GM19468 (cell line): Measurements from ENCODE around the gene XRCC1.
"Not testable (repeated sequence)": the region's sequence is repeated elsewhere in the genome, so short reads cannot be mapped to it uniquely, and the experiment has no call there.

Experiments
- ATAC-seq: cut with Tn5 transposase; IDR thresholded peaks from one replicate; pipeline ENCODE4 v1.9.1; 2021; ENCODE audit warnings: mild to moderate bottlenecking, moderate library complexity, moderate number of reproducible peaks; ENCODE audit not compliant: unreplicated experiment; ENCODE audit errors: extremely low read depth

The XRCC1 gene

GRCh38 chr19:43525836-43526771, 49.2 kb downstream of the XRCC1 start:
- no peak for ATAC-seq

DNA sequence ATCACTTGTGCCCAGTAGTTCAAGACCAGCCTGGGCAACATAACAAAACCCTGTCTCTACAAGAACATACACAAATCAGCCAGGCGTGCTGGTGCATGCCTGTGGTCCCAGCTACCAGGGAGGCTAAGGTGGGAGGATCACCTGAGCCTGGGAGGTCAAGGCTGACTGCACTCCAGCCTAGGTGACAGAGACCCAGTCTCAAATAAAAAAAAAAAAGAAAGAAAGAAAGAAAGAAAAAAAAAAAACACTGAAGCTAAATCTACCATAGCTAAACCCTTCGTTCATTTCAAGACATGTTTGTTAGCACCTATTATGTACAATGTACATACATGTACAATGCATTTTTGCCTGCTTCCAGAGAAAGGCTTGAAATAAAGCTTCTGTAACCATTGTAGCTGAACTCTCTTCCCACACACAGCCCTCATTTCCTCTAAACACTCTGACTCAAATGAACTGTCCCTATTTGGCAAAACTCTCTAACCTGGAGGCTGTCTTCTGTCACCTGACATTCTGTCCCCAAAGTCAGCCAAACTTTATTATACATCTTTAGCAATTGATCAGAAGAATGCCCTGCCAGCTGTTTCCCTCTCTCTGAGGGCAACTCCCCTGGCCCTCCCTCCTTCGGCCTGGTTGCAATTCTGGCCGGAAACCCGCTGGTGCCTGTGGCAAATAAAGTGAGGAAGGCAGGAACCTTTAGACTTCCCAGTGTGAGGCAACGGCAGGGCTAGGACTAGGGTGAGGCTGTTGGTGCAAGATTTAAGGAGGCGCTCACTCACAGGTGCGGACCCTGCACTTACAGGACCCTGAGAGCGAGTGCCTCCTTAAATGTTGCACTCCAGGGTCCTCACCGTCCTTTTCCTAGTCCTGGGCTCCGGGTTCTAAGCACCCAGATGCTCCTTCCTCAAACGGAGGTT, 50.1 kb downstream of the XRCC1 start:
- ATAC-seq: no peak

GRCh38 chr19:43523696-43524095, 51.6 kb downstream of the XRCC1 start:
- not testable (repeated sequence) for ATAC-seq

DNA sequence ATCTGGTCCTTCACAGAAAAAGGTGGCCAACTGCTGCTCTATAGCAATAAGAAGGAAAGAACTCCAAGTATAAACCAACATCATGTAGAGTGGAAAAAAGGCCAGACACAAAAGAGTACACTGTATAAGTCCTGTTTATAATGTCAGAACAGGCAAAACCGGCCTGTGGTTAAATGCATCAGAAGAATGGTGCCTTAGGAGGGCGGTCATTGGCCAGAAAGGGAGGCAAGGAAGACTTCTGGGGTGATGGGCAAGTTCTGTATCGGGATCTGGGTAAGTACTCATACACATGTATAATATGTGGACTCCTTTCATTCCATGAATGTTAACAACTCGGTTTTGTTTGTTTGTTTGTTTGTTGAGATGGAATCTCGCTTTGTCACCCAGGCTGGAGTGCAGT, 52.4 kb downstream of the XRCC1 start:
- no peak for ATAC-seq

GRCh38 chr19:43519436-43520088, 55.8 kb downstream of the XRCC1 start:
- no peak for ATAC-seq

DNA sequence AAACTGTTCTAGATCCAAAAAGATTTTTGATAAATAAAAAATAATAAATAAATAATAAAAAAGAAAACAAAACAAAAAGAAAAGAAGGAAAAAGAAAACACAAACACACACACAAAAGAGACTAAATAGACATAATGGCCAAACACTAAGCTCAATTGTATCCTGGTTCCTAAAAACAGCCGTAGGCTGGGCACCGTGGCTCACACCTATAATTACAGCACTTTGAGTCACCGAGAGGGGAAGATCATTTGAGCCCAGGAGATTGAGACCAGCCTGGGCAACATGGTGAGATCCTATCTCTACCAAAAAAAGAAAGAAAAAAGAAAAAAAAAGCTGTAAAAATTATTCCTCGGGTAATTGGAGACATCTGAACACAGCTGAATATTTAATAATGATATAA, 57.3 kb downstream of the XRCC1 start:
- ATAC-seq: no peak

DNA sequence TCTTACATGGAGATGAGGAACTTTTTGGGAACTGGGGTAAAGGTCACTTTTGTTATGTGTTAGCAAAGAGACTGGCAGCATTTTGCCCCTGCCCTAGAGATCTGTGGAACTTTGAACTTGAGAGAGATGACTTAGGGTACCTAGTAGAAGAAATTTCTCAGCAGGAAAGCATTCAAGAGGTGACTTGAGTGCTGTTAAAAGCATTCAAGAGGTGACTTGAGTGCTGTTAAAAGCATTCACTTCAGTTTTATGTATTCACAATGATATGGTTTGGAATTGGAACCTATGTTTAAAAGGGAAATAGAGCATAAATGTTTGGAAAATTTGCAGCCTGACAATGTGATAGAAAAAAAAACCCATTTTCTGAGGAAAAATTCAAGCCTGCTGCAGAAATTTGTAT, 62.9 kb downstream of the XRCC1 start:
- ATAC-seq: not testable (repeated sequence)

DNA sequence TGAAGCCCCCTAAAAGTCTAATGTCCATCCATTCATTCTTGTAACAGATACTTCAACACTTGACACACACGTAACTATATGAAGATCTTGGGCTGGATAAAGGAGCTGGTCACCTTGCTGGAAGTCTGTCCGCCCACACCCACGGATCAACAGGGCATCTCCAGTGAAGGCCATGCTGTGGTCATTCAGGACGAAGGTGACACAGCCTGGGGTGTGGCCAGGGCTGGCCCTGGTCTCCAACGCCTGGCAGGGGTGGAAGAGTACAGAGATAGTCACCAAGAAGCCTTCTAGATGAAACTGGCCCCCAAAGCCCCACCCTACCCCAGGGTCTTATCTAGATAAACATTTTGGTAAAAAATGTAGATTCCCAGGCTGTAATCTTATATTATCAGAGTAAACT, 64.0 kb downstream of the XRCC1 start:
- ATAC-seq: no peak

- no peak for ATAC-seq
Observed at GRCh38 chr19:43510713-43511112, 64.6 kb downstream of the XRCC1 start.

GRCh38 chr19:43507880-43508279, 67.4 kb downstream of the XRCC1 start:
- ATAC-seq: no peak

DNA sequence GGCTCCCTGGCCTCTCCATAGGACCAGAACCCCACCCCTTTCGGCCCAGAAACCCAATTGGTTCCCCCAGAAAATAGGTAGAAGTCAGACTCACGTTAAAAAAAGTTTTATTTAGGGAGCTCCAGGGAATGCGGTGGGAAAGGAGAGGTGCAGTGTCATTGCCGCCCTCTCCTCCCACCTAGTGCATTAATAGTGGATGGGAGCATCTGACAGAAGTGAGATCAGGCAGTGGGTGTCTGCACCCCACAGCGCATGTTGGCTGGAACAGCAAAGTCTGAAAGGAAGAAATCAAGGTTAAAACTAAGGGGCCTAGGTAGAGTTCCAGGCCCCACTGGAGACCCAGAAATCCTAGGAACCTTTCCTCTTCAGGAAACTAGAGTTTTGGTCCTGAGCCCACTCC, 68.7 kb downstream of the XRCC1 start:
- no peak for ATAC-seq

DNA sequence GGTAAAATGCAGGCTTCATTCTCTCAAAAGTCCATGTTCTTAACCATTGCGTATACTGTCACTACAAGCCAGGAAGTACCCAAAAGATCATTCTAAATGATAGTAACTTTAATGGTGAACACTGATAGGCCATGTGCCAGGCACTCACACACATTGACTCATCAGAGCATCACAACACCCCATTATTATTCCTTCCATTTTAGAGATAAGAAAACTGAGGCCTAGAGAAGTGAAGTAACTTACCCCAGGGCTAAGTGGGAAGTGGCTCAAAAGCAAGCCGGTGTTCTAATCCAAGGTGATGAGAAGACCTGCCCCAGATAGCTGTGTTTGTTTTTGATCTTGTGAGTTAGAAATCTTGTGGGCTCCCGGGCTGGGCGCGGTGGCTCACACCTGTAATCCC, 69.4 kb downstream of the XRCC1 start:
- ATAC-seq: no peak

DNA sequence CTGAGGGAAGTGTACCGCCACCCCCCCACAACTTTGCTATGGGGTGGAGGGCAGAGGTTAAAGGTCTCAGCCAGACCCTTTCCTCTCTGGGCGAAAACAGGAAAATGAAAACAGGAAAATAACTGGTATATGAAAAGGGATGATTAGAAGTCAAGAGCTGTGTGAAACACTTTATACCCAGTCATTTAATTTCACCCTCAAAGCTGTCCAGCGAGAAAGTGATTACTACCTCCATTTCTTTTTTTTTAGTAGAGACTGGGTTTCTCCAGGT, 70.2 kb downstream of the XRCC1 start:
- ATAC-seq: no peak

GRCh38 chr19:43504426-43505185, 70.7 kb downstream of the XRCC1 start, which contains the start of gene PHLDB3:
PHLDB3 (minus strand) TSS chr19:43504746; CDS start chr19:43504118, 628 bp downstream.
- ATAC-seq: no peak

DNA sequence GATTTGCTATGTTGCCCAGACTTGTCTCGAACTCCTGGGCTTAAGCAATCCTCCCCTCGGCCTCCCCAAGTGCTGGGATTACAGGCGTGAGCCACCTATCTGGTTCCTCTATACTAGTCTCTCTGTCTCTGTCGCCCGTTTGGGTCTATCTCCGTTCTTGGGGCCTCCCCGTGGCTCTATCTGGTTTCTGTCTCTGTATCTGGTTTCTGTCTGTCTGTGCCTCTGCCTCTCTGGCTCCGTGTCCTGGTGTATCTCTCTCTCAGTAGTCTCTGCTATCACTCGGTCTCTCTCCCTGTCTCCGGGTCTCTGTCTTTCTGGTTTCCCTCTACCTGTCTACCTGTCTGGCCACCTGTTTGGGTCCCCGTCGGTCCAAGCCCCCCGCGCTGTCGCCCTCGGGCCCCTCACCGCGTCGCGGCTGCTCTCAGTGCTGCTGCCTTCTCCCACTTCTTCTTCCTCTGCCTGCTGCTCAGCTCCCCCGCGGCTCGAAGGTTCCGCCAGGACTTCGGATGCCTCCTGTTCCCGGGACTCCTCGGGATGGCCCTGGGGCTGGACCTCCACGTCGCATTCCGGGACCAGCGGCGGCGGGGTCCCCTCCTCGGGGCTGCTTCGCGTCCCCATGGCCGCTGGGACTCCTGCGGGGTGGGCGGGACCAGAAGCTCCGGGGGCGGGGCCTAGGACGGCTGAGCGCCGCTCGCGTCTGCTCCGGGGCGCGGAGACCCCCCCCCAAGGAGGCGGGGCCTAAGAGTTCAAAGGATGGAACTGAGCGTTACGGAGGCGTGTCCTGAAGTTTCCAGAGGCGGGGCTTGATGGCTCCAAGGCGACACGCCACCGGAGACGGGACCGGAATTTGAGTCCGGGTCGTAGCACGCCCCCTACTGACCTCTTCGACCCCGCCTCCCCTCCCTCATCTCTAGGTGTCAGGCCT, 71.6 kb downstream of the XRCC1 start:
- peak; percentile 64 for ATAC-seq

- ATAC-seq: no peak
Observed at GRCh38 chr19:43502419-43502976, 72.8 kb downstream of the XRCC1 start.

DNA sequence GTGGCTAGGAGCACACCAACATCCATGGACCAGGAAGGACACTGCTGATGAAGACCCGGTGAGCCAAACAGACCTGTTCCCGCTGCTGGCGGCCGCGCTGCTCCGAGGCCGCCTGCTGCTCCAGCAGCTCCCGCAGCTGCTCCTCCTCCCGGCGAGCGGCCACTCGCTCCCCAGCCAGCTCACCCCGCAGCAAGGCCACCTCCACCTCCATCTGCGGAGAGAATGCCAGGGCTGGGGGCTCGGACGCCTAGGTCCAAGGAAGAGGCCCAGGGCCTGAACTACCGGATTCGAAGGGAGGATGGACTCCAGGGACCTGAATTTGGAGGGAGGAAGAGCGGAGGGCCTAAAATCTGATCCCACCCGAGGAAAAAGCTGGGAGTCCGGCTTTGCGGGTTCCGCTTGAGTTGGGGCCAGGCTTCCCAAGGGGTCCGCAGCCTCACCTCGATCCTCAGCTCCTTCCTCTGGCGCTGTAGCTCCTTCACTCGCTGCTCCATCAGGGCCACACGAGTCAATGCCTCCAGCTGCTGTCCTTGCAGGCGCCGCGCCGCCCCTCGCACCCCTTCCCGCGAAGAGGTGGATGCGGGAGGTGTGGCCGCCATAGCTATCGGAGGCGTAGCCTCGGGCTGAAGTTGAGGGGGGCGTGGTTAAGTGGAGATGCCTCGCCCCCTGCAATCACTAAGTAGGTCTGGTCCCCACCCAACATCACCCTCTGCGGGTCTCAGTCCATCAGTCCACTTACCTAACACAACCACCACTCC, 73.5 kb downstream of the XRCC1 start:
- ATAC-seq: no peak

DNA sequence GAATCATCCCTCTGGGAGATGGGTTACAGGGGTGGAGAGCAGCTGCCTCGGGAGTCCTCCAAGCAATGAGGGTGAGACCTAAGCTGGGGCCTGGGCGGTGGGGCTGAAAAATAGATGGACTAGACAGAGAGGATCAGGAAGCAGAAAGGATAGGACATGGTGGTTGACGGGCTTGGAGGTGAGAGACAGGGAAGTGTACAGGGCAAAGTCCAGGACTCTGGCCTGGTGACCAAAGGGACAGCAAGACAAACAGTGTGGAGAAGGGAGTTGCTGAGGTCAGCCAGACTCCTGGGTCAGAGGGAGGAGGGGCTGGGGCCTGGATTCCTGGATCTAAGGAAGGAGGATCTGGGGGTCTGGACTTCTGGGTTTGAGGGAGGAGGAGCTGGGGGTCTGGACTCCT, 76.3 kb downstream of the XRCC1 start:
- ATAC-seq: no peak
